GM18907 (cell line): ENCODE data around the gene HOMER2.
"Not testable (repeated sequence)": the region's sequence is repeated elsewhere in the genome, so short reads cannot be mapped to it uniquely, and the experiment has no call there.

Experiments used
- ATAC-seq: cut with Tn5 transposase; IDR thresholded peaks from one replicate; pipeline ENCODE4 v1.9.1; 2021; ENCODE audit warnings: mild to moderate bottlenecking, moderate library complexity; ENCODE audit not compliant: unreplicated experiment

Gene HOMER2

DNA sequence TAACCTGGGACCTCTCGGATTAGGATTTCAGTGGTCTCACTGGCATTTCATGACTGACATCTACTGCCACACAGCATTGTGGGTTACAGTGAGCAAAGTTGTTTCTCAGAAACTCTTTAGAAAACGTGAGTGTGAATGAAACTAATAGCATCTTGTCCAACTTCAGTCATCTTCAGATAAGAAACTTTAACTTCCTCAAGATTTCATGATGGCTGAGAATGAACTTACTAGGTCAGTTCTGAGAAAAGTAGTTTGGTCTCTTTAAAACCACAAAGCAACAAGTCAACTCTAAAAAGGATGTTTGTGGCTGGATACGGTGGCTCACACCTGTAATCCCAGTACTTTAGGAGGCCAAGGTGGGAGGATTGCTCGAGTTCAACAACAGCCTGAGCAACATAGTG, 14.2 kb upstream of the HOMER2 start:
- peak; percentile 87 for ATAC-seq

GRCh38 chr15:82964890-82965289, 12.4 kb upstream of the HOMER2 start:
- no peak for ATAC-seq

- no peak for ATAC-seq
Measured at GRCh38 chr15:82963471-82964341, 11.2 kb upstream of the HOMER2 start.

GRCh38 chr15:82960766-82961165, 8.2 kb upstream of the HOMER2 start:
- no peak for ATAC-seq

DNA sequence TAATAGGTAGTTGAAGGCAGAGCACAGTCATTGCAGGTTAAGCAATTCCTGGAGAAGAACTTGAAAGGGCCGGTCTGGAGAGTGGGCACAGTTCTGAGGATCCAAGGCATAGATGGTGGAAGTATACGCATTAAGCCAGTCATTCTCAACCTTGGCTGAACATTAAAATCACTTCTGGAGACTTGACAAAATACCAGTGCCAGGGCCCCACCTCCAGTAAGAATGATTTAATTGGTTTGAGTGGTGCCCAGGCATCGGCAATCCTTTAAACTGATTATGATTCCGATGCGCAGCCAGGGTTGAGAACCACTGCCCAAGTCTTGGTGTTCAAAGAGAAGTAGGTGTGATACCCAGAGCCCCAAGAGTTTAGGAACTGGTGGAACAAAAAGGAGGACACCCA, 6.9 kb upstream of the HOMER2 start:
- no peak for ATAC-seq

GRCh38 chr15:82958638-82959037, 6.1 kb upstream of the HOMER2 start:
- no peak for ATAC-seq

DNA sequence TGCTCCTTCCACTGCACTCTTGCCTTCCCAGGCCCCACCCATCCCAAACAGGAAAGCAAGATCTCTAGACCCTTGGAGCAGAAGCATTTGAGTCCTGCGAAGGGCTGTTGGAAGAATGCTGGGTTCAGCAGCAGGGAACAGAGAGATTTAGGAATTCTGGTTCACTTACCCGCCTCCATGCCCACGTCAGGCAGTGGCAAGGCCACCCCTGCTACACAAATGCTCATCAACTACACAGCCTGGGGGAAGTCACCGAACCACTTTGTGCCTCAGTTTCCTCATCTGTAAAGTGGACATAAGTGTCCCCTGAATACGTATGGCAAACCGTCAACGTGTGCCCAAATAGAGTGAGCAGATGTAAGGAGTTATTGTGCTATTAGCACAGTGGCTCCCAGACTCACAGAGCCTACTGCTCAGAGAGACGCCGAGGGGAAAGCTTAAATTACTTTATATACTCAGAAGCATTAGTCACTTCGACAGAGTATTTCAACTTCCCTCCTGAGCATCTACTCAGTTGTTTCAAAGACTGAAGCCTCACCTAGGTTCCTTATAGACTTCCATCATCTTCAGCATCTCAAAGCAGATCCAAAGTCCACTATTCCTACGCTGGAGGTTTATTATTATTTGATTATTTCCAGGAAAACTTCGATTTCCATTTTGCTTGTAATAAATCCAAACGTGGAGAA, 905 bp downstream of the HOMER2 start:
- ATAC-seq: no peak

DNA sequence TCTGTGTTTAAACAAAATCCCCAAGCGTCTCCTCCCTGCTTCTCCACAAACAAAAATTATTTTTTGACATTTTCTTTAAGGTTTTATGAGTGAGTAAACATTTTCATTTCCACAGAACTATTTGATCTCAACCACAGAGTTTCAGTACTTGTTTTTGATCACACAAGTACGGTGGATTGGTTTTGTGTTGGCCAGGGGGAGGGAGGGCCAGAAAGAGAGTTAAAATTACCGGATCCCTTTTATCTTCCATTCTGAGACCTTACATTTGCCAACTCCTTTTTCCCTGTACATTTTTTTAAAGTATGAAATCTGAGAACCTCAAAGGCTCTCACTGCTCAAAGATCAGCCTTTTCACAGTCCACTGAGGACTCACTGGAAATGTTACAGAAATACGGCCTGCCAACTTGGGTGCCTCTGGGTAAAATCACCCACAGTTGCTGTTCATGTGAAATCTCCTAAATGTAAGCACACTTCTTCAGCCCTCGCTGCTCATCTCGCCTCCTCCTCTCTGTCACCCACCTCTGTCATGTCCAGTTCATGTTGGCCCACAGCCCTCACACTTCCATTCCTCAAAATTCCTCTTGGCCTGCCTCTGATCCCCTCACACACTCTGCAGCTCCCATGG, 1.7 kb downstream of the HOMER2 start:
- peak; percentile 51 for ATAC-seq

- ATAC-seq: no peak
Measured at GRCh38 chr15:82950295-82950694, 2.2 kb downstream of the HOMER2 start.

DNA sequence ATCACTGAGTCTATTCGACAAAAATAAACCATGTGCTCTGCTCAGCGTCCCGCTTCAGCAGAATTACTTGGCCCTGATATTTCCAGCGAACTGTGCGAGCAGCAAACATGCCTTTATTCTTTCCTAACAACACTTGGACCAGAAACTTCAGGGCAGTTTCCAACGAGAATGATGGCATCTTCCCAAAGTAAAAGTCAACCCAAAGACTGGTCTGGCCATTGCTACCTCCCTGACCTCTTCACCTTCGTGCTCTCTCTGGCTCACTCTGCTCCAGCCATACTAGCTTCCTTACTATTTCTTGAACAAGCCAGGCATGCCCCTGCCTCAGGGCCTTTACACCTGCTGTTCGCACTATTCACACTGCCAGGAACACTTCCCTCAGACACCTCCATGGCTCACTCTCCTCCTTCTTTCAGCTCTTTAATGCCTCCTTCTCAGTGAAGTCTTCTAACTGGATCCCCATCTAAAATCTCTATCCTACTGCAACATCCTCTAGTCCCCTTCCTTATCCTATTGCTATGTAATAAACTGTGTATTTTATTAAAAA, 6.3 kb downstream of the HOMER2 start:
- ATAC-seq: no peak

DNA sequence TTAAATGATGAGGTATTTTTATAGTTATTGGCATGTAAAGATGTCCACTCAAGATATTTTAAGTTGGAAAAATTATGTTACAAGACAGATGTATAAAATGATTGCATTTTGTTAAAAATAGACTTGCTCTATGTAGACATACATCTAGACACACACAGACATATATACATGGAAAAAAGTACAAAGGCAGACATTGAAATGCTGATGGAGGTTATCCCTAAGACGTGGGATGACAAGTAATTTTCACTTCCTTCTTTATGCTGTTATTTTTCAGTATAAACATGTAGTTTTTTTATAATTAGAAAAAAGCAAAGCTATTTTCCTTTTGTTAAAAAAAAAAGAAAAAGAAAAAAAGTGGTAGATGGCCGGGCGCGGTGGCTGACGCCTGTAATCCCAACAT, 7.2 kb downstream of the HOMER2 start:
- ATAC-seq: no peak

- no peak for ATAC-seq
Measured at GRCh38 chr15:82944821-82945220, 7.7 kb downstream of the HOMER2 start.

GRCh38 chr15:82944056-82944455, 8.5 kb downstream of the HOMER2 start:
- ATAC-seq: no peak

GRCh38 chr15:82943176-82943575, 9.3 kb downstream of the HOMER2 start:
- no peak for ATAC-seq

DNA sequence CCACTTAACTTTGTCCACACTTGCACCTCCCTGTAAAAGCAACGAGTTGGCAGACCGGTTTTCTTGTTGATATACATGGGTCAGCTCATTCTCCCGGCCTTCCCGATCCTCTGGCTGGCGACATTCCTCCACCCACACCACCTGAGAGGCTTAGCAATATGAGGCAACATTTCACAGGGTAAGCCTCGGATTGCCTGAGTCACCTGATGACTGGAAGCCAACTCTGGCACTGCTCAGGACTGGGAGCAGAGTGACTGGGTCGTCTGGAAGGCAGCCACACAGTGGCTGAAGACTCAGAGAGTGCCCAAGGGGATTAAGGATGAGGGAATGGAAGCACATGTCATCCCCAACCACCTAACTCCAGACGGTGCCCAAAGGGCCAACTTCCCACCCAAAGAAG, 9.8 kb downstream of the HOMER2 start:
- ATAC-seq: no peak

DNA sequence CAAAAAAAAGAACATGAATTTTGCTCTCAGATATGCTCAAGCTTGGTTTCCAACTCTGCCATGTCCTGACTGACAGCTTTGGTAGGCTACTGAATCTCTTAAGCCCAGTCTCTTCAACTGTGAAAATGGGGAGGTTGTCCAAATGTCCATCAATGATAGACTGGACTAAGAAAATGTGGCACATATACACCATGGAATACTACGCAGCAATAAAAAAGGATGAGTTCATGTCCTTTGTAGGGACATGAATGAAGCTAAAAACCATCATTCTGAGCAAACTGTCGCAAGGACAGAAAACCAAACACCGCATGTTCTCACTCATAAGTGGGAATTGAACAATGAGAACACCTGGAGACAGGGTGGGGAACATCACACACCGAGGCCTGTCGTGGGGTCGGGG, 12.8 kb downstream of the HOMER2 start:
- ATAC-seq: not testable (repeated sequence)

- ATAC-seq: no peak
Measured at GRCh38 chr15:82937712-82938058, 14.8 kb downstream of the HOMER2 start.

DNA sequence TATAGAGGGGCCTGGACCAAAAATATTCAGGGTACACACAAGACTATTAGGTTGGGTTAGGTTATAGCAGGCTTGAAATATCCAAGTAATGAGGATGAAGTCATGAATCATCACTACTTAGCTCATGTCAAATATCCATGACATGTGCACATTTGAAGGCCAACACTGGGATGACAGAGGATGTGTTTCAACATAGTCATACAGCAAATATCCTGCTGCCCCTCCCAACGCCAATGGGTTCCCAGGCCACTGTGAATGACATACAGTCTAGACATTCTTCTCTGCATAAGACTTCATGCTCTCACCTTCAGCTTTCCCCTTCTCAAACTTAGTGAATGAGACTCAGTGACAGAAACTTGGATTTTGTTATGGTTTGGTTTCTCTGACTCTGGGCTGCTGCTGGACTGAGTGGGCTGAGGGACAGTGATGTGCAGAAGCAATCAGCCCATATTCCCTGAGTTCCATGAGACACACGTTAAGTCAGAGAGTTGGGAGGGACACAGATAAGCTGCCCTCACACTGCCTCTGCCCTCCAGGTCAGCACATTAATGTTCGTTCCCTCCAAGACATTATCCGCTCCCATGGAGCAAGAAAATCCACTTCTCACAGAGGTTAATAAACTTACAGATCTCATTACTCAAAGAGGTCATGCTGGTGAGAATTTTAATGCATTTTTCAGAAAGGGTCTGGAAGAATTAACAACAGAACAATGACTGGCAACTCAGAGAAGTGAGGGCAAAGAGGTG, 15.4 kb downstream of the HOMER2 start:
- ATAC-seq: no peak

DNA sequence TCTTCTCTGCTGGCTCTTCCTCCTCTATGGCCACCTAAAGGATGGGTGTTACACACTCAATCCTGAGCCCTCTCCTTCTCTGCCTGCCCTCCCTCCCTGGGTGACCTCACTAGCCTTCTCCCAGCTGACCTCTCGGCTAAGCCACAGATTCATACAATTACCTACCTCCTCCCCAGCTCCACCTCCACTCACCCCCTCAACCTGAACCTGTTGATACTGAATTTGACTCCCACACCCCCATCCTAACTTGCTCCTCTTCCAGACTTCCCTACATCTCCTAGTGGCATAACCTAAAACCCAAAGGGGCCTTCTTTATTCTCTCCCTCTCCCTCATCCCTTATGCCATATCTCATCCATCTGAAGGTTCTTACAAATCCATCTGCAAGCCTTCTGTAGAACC, 17.1 kb downstream of the HOMER2 start:
- no peak for ATAC-seq

DNA sequence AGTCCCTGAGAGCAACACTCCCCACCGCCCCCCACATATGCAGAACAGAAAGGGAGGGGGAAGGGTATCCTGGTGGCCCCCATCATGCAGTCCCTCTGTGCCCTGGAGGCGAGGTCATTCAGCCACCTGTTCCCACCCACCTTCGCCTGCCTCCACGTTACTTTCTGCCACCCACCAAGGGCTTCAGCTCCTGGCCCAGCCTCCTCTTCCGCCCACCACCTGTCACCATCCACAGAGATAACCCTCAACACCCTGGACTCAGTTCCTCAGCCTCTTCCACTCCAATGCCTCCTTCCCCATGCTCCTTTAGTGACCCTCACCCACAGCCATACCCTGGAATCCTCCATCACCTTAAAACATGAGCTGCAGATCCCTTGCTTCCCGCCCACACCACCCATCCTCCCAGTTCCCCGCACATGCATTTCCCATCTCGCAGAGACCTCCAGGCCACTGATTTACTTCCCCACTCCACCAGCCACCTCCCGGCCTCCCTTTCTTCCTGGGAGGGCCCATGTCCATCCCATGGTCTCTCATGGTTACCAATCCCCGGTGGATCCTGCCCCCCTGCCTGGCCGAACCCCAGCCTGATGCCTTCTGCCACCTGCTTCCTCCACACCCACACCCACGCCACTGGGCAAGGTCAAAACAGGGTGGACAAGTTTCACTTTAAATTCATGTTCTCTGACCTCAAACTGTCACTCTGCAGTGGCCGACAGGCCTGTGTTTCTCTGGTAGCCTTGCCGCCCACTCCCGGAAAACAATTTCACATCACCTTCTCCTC, 18.2 kb downstream of the HOMER2 start:
- ATAC-seq: no peak
